Measurements from ENCODE around the gene MAP4K3.

MAP4K3 gene

GRCh38 chr2:39359453-39360038, 77.5 kb downstream of the MAP4K3 start:
- DNase-seq (ENCODE audit: low read depth), result no peak
- TF ChIP-seq MYC (IDR thresholded peaks at IDR 0.05; ENCODE audit: low read depth, low read length) (no peak), POLR2A (IDR thresholded peaks at IDR 0.05; ENCODE audit: extremely low read depth, insufficient read length) (no peak), MAX (IDR thresholded peaks at IDR 0.05; ENCODE audit: low read depth, low read length) (no peak), CTCF (IDR thresholded peaks at IDR 0.05; ENCODE audit: low read depth, low read length) (no peak)
- no peak overlapping the region for H3K4me3 ChIP-seq (ENCODE audit: low read depth, low read length)

- TF ChIP-seq MAX (IDR thresholded peaks at IDR 0.05; ENCODE audit: low read depth, low read length) (no peak), MYC (IDR thresholded peaks at IDR 0.05; ENCODE audit: low read depth, low read length) (no peak), CTCF (IDR thresholded peaks at IDR 0.05; ENCODE audit: low read depth, low read length) (no peak), POLR2A (IDR thresholded peaks at IDR 0.05; ENCODE audit: extremely low read depth, insufficient read length) (no peak)
- no peak overlapping the region for H3K4me3 ChIP-seq (ENCODE audit: low read depth, low read length)
- no peak for DNase-seq (ENCODE audit: low read depth)
These were observed 80.0 kb downstream of the MAP4K3 start for GRCh38 chr2:39356922-39357639.

GRCh38 chr2:39350658-39351057, 86.4 kb downstream of the MAP4K3 start:
- no peak for DNase-seq (ENCODE audit: low read depth)
- H3K4me3 ChIP-seq (ENCODE audit: low read depth, low read length), result no peak overlapping the region
- TF ChIP-seq CTCF (IDR thresholded peaks at IDR 0.05; ENCODE audit: low read depth, low read length) (no peak), MAX (IDR thresholded peaks at IDR 0.05; ENCODE audit: low read depth, low read length) (no peak), MYC (IDR thresholded peaks at IDR 0.05; ENCODE audit: low read depth, low read length) (no peak), POLR2A (IDR thresholded peaks at IDR 0.05; ENCODE audit: extremely low read depth, insufficient read length) (no peak)

- DNase-seq (ENCODE audit: low read depth), result no peak
- no peak overlapping the region for H3K4me3 ChIP-seq (ENCODE audit: low read depth, low read length)
- TF ChIP-seq POLR2A (IDR thresholded peaks at IDR 0.05; ENCODE audit: extremely low read depth, insufficient read length), result no peak
- TF ChIP-seq CTCF (IDR thresholded peaks at IDR 0.05; ENCODE audit: low read depth, low read length), result no peak
These were observed 98.6 kb downstream of the MAP4K3 start for GRCh38 chr2:39338502-39338901.

- no peak overlapping the region for H3K4me3 ChIP-seq (ENCODE audit: low read depth, low read length)
- no peak for TF ChIP-seq CTCF (IDR thresholded peaks at IDR 0.05; ENCODE audit: low read depth, low read length)
- no peak for TF ChIP-seq MYC (IDR thresholded peaks at IDR 0.05; ENCODE audit: low read depth, low read length)
- no peak for TF ChIP-seq MAX (IDR thresholded peaks at IDR 0.05; ENCODE audit: low read depth, low read length)
- no peak for TF ChIP-seq POLR2A (IDR thresholded peaks at IDR 0.05; ENCODE audit: extremely low read depth, insufficient read length)
- no peak for DNase-seq (ENCODE audit: low read depth)
These were observed 101.2 kb downstream of the MAP4K3 start for GRCh38 chr2:39335930-39336329.
